Neural cell (in vitro differentiated cells): ENCODE data around the gene PLEKHN1.

Experiments
- EP300 ChIP-seq: fragments of 450-650 bp; conservative IDR thresholded peaks from 2 replicates; pipeline ENCODE4 v1.6.1; 2014; ENCODE audit warnings: antibody characterized with exemption, mild to moderate bottlenecking, moderate library complexity; ENCODE audit not compliant: poor library complexity, severe bottlenecking
- POLR2AphosphoS5 ChIP-seq: IDR thresholded peaks from 2 replicates; pipeline ENCODE4 v1.6.1; 2012
- RAD21 ChIP-seq: fragments of 450-650 bp; conservative IDR thresholded peaks from 2 replicates; pipeline ENCODE4 v1.6.1; 2014; ENCODE audit warnings: antibody characterized with exemption, mild to moderate bottlenecking, moderate library complexity
- TF ChIP-seq, protein P1 (sequence below): fragments of 450-650 bp; IDR thresholded peaks from 2 replicates; pipeline ENCODE4 v1.5.1; 2014; ENCODE audit warnings: antibody characterized with exemption, mild to moderate bottlenecking, moderate library complexity; ENCODE audit not compliant: poor library complexity, severe bottlenecking

DNA sequence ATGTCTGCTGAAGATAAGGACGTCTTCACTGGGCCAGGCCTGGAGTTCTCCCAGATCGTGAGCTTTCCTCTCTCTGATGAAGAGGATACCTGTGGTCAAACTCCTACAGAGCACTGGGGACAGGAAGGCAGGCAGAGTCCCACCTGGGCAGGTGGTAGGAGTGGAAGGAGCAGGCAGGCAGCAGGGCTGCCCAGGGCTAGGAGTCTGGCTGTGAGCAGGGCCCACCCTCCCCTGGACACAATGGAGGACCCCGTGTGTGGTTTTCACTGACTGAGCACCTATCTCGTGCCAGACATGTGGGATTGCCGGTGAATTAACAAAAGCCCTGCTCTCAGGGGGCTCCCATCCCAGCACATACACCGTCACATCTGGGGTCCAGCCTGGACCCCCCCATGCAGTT, 47.4 kb upstream of the PLEKHN1 start:
- TF ChIP-seq, protein P1, sequence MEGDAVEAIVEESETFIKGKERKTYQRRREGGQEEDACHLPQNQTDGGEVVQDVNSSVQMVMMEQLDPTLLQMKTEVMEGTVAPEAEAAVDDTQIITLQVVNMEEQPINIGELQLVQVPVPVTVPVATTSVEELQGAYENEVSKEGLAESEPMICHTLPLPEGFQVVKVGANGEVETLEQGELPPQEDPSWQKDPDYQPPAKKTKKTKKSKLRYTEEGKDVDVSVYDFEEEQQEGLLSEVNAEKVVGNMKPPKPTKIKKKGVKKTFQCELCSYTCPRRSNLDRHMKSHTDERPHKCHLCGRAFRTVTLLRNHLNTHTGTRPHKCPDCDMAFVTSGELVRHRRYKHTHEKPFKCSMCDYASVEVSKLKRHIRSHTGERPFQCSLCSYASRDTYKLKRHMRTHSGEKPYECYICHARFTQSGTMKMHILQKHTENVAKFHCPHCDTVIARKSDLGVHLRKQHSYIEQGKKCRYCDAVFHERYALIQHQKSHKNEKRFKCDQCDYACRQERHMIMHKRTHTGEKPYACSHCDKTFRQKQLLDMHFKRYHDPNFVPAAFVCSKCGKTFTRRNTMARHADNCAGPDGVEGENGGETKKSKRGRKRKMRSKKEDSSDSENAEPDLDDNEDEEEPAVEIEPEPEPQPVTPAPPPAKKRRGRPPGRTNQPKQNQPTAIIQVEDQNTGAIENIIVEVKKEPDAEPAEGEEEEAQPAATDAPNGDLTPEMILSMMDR: no peak
- TF ChIP-seq RAD21: no peak
- no peak for TF ChIP-seq EP300
- no peak for TF ChIP-seq POLR2AphosphoS5
